Esophagus squamous epithelium (tissue), 4 donors: ENCODE results near the gene CDH11.

Source experiments
- POLR2A ChIP-seq, 4 donors: fragments of 450-650 bp; IDR thresholded peaks; one replicate each; pipeline ENCODE4 v1.6.1; 2017; ENCODE audit warnings: antibody characterized with exemption in 4 of 4, mild to moderate bottlenecking in 4 of 4, moderate library complexity in 3 of 4
- TF ChIP-seq, protein P1 (sequence below), 6 experiments: fragments of 450-650 bp in 4 of 6; fragments of 200-600 bp in 2 of 6; sonication (generic) in 2 of 6; IDR thresholded peaks; one replicate each; pipeline ENCODE4 v1.5.1; 2016 to 2019; ENCODE audit warnings: antibody characterized with exemption in 6 of 6, mild to moderate bottlenecking in 4 of 6, moderate library complexity in 4 of 6

- TF ChIP-seq, protein P1, sequence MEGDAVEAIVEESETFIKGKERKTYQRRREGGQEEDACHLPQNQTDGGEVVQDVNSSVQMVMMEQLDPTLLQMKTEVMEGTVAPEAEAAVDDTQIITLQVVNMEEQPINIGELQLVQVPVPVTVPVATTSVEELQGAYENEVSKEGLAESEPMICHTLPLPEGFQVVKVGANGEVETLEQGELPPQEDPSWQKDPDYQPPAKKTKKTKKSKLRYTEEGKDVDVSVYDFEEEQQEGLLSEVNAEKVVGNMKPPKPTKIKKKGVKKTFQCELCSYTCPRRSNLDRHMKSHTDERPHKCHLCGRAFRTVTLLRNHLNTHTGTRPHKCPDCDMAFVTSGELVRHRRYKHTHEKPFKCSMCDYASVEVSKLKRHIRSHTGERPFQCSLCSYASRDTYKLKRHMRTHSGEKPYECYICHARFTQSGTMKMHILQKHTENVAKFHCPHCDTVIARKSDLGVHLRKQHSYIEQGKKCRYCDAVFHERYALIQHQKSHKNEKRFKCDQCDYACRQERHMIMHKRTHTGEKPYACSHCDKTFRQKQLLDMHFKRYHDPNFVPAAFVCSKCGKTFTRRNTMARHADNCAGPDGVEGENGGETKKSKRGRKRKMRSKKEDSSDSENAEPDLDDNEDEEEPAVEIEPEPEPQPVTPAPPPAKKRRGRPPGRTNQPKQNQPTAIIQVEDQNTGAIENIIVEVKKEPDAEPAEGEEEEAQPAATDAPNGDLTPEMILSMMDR (IDR thresholded peaks at IDR 0.05) = no peak
- TF ChIP-seq POLR2A (IDR thresholded peaks at IDR 0.05) = no peak
Measured at GRCh38 chr16:65032387-65032786, 89.5 kb downstream of the CDH11 start.
